KMS-11 (cell line): Measurements from ENCODE around the gene ELMO1.

Experiments
- H2AFZ ChIP-seq: fragments of 200-600 bp; sonication (generic); 2 replicates; pipeline ENCODE4 v1.6.1; 2016; ENCODE audit warnings: antibody characterized with exemption, mixed run types, low read depth
- H3K27ac ChIP-seq: fragments of 200-600 bp; sonication (generic); 2 replicates; pipeline ENCODE4 v1.6.1; 2016; ENCODE audit warnings: mild to moderate bottlenecking, mixed run types
- H3K27me3 ChIP-seq: fragments of 200-600 bp; sonication (generic); 2 replicates; pipeline ENCODE4 v1.6.1; 2017; ENCODE audit warnings: mild to moderate bottlenecking, low read depth, mixed run types, moderate library complexity; ENCODE audit not compliant: insufficient read depth
- H3K36me3 ChIP-seq: fragments of 200-600 bp; sonication (generic); 2 replicates; pipeline ENCODE4 v1.6.1; 2017; ENCODE audit warnings: mild to moderate bottlenecking, mixed run types; ENCODE audit not compliant: insufficient read depth
- H3K4me1 ChIP-seq: fragments of 200-600 bp; sonication (generic); 2 replicates; pipeline ENCODE4 v1.6.1; 2016; ENCODE audit warnings: mild to moderate bottlenecking, low read depth, mixed run types; ENCODE audit not compliant: poor library complexity, severe bottlenecking
- H3K4me2 ChIP-seq: fragments of 200-600 bp; sonication (generic); 2 replicates; pipeline ENCODE4 v1.7.0; 2016; ENCODE audit warnings: mild to moderate bottlenecking, mixed run types
- H3K4me3 ChIP-seq: fragments of 200-600 bp; sonication (generic); IDR thresholded peaks from 2 replicates; pipeline ENCODE4 v1.6.1; 2017; ENCODE audit warnings: low read depth, low read length, mixed read lengths; ENCODE audit not compliant: insufficient read depth
- H3K79me2 ChIP-seq: fragments of 200-600 bp; sonication (generic); 2 replicates; pipeline ENCODE4 v1.6.1; 2016; ENCODE audit warnings: low read depth, mixed run types; ENCODE audit not compliant: insufficient read depth
- H3K9ac ChIP-seq: fragments of 200-600 bp; sonication (generic); 2 replicates; pipeline ENCODE4 v1.6.1; 2016; ENCODE audit warnings: mild to moderate bottlenecking, mixed run types
- H4K20me1 ChIP-seq: fragments of 200-600 bp; sonication (generic); 2 replicates; pipeline ENCODE4 v1.6.1; 2016; ENCODE audit warnings: mild to moderate bottlenecking, mixed run types; ENCODE audit not compliant: insufficient read depth
- TF ChIP-seq, protein P1 (sequence below): fragments of 200-600 bp; sonication (generic); conservative IDR thresholded peaks from 2 replicates; pipeline ENCODE4 v1.6.1; 2017; ENCODE audit warnings: low read depth, mild to moderate bottlenecking, antibody characterized with exemption, low read length, moderate library complexity, mixed read lengths

ELMO1 gene

DNA sequence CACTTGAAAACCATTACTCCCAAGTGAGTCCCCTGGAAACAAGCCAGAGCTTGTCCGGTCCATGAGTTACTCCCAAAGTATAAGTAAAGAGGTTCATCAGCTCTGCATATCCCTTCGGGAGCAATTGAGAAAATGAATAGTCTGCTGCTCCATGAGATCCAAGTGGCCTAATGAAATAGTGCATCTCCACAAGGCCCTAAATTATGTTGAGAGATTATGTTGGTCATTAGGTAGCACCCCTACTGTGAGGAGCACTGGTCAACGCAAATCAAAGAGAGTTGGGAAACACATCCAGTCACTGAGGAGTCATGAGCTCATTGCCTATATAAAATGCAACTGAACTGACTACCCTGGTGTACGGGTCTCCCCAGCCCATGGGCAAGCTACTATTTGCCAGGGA lies 518.9 kb downstream of the ELMO1 start:
- H3K4me3 ChIP-seq, result no peak overlapping the region
- H3K4me2 ChIP-seq, result no peak overlapping the region
- H3K36me3 ChIP-seq, result no peaks in the 10 kb centered on the region; the same call in 1 of the 2 replicates
- TF ChIP-seq, protein P1, sequence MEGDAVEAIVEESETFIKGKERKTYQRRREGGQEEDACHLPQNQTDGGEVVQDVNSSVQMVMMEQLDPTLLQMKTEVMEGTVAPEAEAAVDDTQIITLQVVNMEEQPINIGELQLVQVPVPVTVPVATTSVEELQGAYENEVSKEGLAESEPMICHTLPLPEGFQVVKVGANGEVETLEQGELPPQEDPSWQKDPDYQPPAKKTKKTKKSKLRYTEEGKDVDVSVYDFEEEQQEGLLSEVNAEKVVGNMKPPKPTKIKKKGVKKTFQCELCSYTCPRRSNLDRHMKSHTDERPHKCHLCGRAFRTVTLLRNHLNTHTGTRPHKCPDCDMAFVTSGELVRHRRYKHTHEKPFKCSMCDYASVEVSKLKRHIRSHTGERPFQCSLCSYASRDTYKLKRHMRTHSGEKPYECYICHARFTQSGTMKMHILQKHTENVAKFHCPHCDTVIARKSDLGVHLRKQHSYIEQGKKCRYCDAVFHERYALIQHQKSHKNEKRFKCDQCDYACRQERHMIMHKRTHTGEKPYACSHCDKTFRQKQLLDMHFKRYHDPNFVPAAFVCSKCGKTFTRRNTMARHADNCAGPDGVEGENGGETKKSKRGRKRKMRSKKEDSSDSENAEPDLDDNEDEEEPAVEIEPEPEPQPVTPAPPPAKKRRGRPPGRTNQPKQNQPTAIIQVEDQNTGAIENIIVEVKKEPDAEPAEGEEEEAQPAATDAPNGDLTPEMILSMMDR, result no peak
- no peaks in the 10 kb centered on the region for H4K20me1 ChIP-seq
- H3K4me1 ChIP-seq, result peaks cover 24% of the 10 kb centered on the region
- H3K79me2 ChIP-seq, result peaks cover 17% of the 10 kb centered on the region; the same call in 1 of the 2 replicates
- H2AFZ ChIP-seq, result no peak overlapping the region
- no peaks in the 10 kb centered on the region for H3K27me3 ChIP-seq
- no peak overlapping the region for H3K9ac ChIP-seq
- no peak overlapping the region for H3K27ac ChIP-seq

DNA sequence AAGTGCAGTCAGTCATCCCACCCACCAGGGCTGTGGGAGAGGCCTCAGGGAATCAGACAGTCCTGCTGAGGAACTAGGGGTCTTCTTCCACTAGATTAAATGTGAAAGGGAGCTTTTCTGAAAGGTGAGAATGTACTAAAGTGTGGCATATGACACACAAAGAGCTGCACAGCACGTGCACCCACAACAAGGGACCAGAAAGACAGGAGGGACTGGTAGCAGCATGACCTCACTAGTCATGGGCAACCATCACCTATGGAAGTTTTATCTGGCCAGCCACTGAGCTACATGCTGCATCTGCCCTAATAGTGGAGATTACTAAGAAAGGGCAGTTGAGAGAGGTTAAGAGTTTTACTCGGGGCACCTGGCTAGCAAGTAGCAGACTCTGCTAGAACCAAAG lies 519.9 kb downstream of the ELMO1 start:
- H3K79me2 ChIP-seq, result peaks cover 17% of the 10 kb centered on the region; the same call in 1 of the 2 replicates
- no peak overlapping the region for H3K27ac ChIP-seq
- H3K4me1 ChIP-seq, result peaks cover 34% of the 10 kb centered on the region
- H4K20me1 ChIP-seq, result no peaks in the 10 kb centered on the region
- no peak overlapping the region for H3K4me3 ChIP-seq
- TF ChIP-seq, protein P1, result no peak
- H3K27me3 ChIP-seq, result no peaks in the 10 kb centered on the region
- H2AFZ ChIP-seq, result no peak overlapping the region
- no peak overlapping the region for H3K9ac ChIP-seq
- no peaks in the 10 kb centered on the region; the same call in 1 of the 2 replicates for H3K36me3 ChIP-seq
- no peak overlapping the region for H3K4me2 ChIP-seq

GRCh38 chr7:36928311-36928710 lies 520.4 kb downstream of the ELMO1 start:
- Histone ChIP-seq H3K27me3 (no peaks in the 10 kb centered on the region), H2AFZ (no peak overlapping the region), H3K79me2 (peaks cover 17% of the 10 kb centered on the region; the same call in 1 of the 2 replicates), H3K4me1 (peaks cover 38% of the 10 kb centered on the region), H3K4me2 (no peak overlapping the region), H4K20me1 (no peaks in the 10 kb centered on the region), H3K27ac (no peak overlapping the region), H3K4me3 (no peak overlapping the region), H3K36me3 (no peaks in the 10 kb centered on the region; the same call in 1 of the 2 replicates), H3K9ac (no peak overlapping the region)
- TF ChIP-seq, protein P1, result no peak

DNA sequence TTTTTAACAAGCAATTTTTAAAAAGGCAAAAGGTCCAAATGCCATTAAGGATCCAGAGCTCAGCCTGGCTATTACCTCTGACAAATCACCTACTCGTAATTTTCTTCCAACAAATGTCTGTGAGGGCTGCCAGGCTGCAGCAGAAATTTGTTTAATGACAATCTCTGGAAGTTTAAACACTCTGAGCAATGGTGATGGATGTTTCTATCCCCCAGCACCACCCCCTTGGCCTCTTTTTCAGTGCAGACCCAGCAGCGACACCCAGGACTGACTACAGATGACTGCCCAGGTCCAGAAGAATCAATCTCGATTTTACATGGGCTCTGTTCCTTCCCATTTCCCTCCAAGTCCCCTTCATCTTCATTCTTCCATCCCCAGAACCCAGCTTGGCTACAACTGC lies 523.0 kb downstream of the ELMO1 start:
- peaks cover 28% of the 10 kb centered on the region; the same call in 1 of the 2 replicates for H3K79me2 ChIP-seq
- no peak overlapping the region for H3K9ac ChIP-seq
- H3K27ac ChIP-seq, result peak overlapping the region; percentile 54; the same call in 1 of the 2 replicates
- no peak overlapping the region for H3K4me3 ChIP-seq
- no peaks in the 10 kb centered on the region for H3K36me3 ChIP-seq
- no peaks in the 10 kb centered on the region for H3K27me3 ChIP-seq
- no peak overlapping the region for H2AFZ ChIP-seq
- TF ChIP-seq, protein P1, result no peak
- peak overlapping the region; percentile 69; the same call in 1 of the 2 replicates for H3K4me2 ChIP-seq
- no peaks in the 10 kb centered on the region for H4K20me1 ChIP-seq
- H3K4me1 ChIP-seq, result peaks cover 46% of the 10 kb centered on the region
